Measurements from ENCODE around the gene PLEKHG5. TPM values are rescaled to one million over a fixed set of nuclear protein-coding genes. Genes with fewer than 3 reads are reported as not detected.

The PLEKHG5 gene
- total and polyA plus RNA-seq, 10 of the 15 experiments (the other 5 are each of a cell fraction or from before 2014, with no cell fraction given) = 0.04 to 1.1 (median 0.18) TPM; not detected in 1

- Histone ChIP-seq H3K4me3 (no peak overlapping the region), H3K27me3 (replicated peaks in 1 of 2; ENCODE audit: control insufficient read depth in 2 of 2, insufficient read depth in 2 of 2, low read length in 1 of 2) (no peaks in the 10 kb centered on the region; a peak in 2 of 4 replicates), H3K4me1 (ENCODE audit: control insufficient read depth, insufficient read depth, low read length) (no peaks in the 10 kb centered on the region), H3K27ac (ENCODE audit: control insufficient read depth, insufficient read depth) (no peak overlapping the region), H3K9ac (ENCODE audit: control insufficient read depth, insufficient read depth, low read length) (no peak overlapping the region), H3K9me3 (replicated peaks; ENCODE audit: control insufficient read depth, insufficient read depth, low read length) (no peaks in the 10 kb centered on the region), H2AFZ (ENCODE audit: control insufficient read depth, low read depth, low read length) (no peak overlapping the region), H3K79me2 (ENCODE audit: control insufficient read depth, insufficient read depth, low read length) (no peaks in the 10 kb centered on the region), H3K4me2 (ENCODE audit: control insufficient read depth, insufficient read depth) (no peak overlapping the region), H4K20me1 (ENCODE audit: control insufficient read depth, insufficient read depth) (no peaks in the 10 kb centered on the region; the same call in 1 of the 2 replicates), H3K36me3 (ENCODE audit: control insufficient read depth in 2 of 2, insufficient read depth in 2 of 2, low read length in 1 of 2) (no peaks in the 10 kb centered on the region)
- DNase-seq (ENCODE audit: low read depth, low spot score) (no peak), ATAC-seq (no peak), FAIRE-seq (no peak)
- RAD21 ChIA-PET (ENCODE audit: unreplicated experiment) = no interaction called here
- in situ Hi-C loops (cut with MboI) (no loop called here), intact Hi-C loops (cut with micrococcal nuclease; ENCODE audit: unreplicated experiment) (no loop called here)
- SMC1A ChIA-PET (ENCODE audit: uncharacterized antibody, unreplicated experiment) = no interaction called here
- 56% methylated on average over 12 of the region's 15 CpGs for WGBS (ENCODE audit: insufficient coverage, insufficient replicate concordance, low lambda C conversion rate, missing lambda C conversion rate)
- CTCF ChIA-PET = interaction anchor here (1.0 kb wide), 1 partner anchor 14 kb away, joined by 3 read pairs; no protein-coding TSS in a partner anchor
- BruUV-seq (replicated peaks) = no TSS peak
- TF ChIP-seq EED (IDR thresholded peaks at IDR 0.05; ENCODE audit: low read depth) (no peak), SMC3 (IDR thresholded peaks at IDR 0.05; ENCODE audit: borderline replicate concordance, low read length) (no peak), ZNF24 (IDR thresholded peaks at IDR 0.05) (no peak), CBX5 (IDR thresholded peaks at IDR 0.05; ENCODE audit: low read depth) (no peak), E2F4 (IDR thresholded peaks at IDR 0.05; ENCODE audit: low read depth, low read length) (no peak), PKNOX1 (IDR thresholded peaks at IDR 0.05) (no peak), CREM (IDR thresholded peaks at IDR 0.05; ENCODE audit: low read depth) (no peak), MEF2A (IDR thresholded peaks at IDR 0.05; ENCODE audit: insufficient read depth, low read depth, low read length) (no peak), ETV6 (conservative IDR thresholded peaks at IDR 0.05 in 1 of 2, IDR thresholded peaks at IDR 0.05 in 1 of 2; ENCODE audit: borderline replicate concordance in 1 of 2, low read depth in 1 of 2) (no peak), CBX3 (IDR thresholded peaks at IDR 0.05; ENCODE audit: borderline replicate concordance, low read depth) (no peak)
- TF ChIP-seq, protein P1, sequence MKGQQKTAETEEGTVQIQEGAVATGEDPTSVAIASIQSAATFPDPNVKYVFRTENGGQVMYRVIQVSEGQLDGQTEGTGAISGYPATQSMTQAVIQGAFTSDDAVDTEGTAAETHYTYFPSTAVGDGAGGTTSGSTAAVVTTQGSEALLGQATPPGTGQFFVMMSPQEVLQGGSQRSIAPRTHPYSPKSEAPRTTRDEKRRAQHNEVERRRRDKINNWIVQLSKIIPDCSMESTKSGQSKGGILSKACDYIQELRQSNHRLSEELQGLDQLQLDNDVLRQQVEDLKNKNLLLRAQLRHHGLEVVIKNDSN (IDR thresholded peaks at IDR 0.05; ENCODE audit: borderline replicate concordance, extremely low read length, insufficient read depth, low read depth, low read length) = no peak
- POLR2A ChIA-PET = no interaction called here
These were observed 13.4 kb upstream of the PLEKHG5 start for GRCh38 chr1:6504887-6505286.

Measured in GM12878 (cell line).